K562 (cell line): Measurements from ENCODE around the gene DNA2. TPM values are rescaled to one million over a fixed set of nuclear protein-coding genes. Genes with fewer than 3 reads are reported as not detected.

Experiments used
- AFF1 ChIP-seq, 2 experiments: fragments of 450-650 bp; IDR thresholded peaks; 2 replicates each; pipeline ENCODE4 v1.6.1; 2018; ENCODE audit warnings: mild to moderate bottlenecking in 2 of 2, low read depth in 1 of 2; ENCODE audit not compliant: partially characterized antibody in 2 of 2
- CREB5 ChIP-seq: fragments of 250-450 bp; sonication (Bioruptor Pico); IDR thresholded peaks from 2 replicates; pipeline ENCODE4 v1.5.0; 2020; ENCODE audit warnings: mild to moderate bottlenecking
- GABPB2 ChIP-seq: fragments of 250-450 bp; sonication (Bioruptor Pico); conservative IDR thresholded peaks from 2 replicates; pipeline ENCODE4 v1.5.1; 2021; ENCODE audit warnings: mild to moderate bottlenecking
- MBD2 ChIP-seq: sonication (generic); IDR thresholded peaks from 2 replicates; pipeline ENCODE4 v1.6.1; 2016; ENCODE audit warnings: low read depth, borderline replicate concordance
- RFX7 ChIP-seq: fragments of 250-450 bp; sonication (Bioruptor Pico); IDR thresholded peaks from 2 replicates; pipeline ENCODE4 v1.5.1; 2021; ENCODE audit warnings: mild to moderate bottlenecking
- SP2 ChIP-seq: IDR thresholded peaks from 2 replicates; pipeline ENCODE4 v1.6.1; 2011; ENCODE audit warnings: mild to moderate bottlenecking, low read depth, low read length, moderate library complexity; ENCODE audit not compliant: poor library complexity, severe bottlenecking; ENCODE audit errors: extremely low read depth
- SRSF1 ChIP-seq: fragments of 200-400 bp; formaldehyde crosslinking; IDR thresholded peaks from 2 replicates; pipeline ENCODE4 v1.6.1; 2017; ENCODE audit warnings: mild to moderate bottlenecking, low read depth, low read length, moderate library complexity
- ZBTB17 ChIP-seq: fragments of 450-650 bp; formaldehyde crosslinking; IDR thresholded peaks from 2 replicates; pipeline ENCODE4 v1.4.0; 2020; ENCODE audit warnings: mild to moderate bottlenecking
- ZNF282 ChIP-seq: sonication (generic); formaldehyde crosslinking; IDR thresholded peaks from 2 replicates; pipeline ENCODE4 v1.8.1; 2023; ENCODE audit warnings: missing genetic modification reagents
- ZNF384 ChIP-seq: IDR thresholded peaks from 2 replicates; pipeline ENCODE4 v1.6.1; 2012; ENCODE audit warnings: low read depth, low read length, improper control_type of control experiment
- ZNF408 ChIP-seq: fragments of 250-450 bp; sonication (Bioruptor Pico); IDR thresholded peaks from 2 replicates; pipeline ENCODE4 v1.4.0; 2020; ENCODE audit warnings: low read depth, mild to moderate bottlenecking, moderate library complexity
- ZNF583 ChIP-seq: fragments of 250-450 bp; sonication (Bioruptor Pico); IDR thresholded peaks from 2 replicates; pipeline ENCODE4 v1.4.0; 2020
- ZNF592 ChIP-seq: fragments of 450-650 bp; IDR thresholded peaks from 2 replicates; pipeline ENCODE4 v1.6.1; 2017; ENCODE audit warnings: antibody characterized with exemption, mild to moderate bottlenecking
- polyA plus RNA-seq, 8 experiments: library from polyadenylated mRNA; depleted of rRNA in 4 of 8; stranded (reverse) in 5 of 8; unstranded in 3 of 8; fragments of >200 nt; fragmentation: Nextera tagmentation in 2 of 8; fragmentation: Illumina TruSeq in 1 of 8; extraction: Ambion mirVana in 2 of 8; extraction: Trizol in 1 of 8; gene quantifications; 2 replicates each; pipeline versions ENCODE4 v1.2.1 to v1.2.3, GENCODE V29; 2011 to 2014; ENCODE audit warnings: inconsistent platforms in 1 of 8, missing spikeins in 1 of 8
- total RNA-seq, 7 experiments: library from RNA; depleted of rRNA in 6 of 7; stranded (reverse); fragments of >200 nt in 6 of 7; fragmentation: Illumina TruSeq in 2 of 7; extraction: Trizol in 2 of 7; gene quantifications; 2 replicates each; pipeline versions ENCODE4 v1.2.1 to v1.2.3, GENCODE V29; 2011 to 2021; ENCODE audit warnings: low replicate concordance in 1 of 7

The DNA2 gene
- total and polyA plus RNA-seq, 9 of the 15 experiments (the other 6 are each of a cell fraction or from before 2014, with no cell fraction given): 24.6 to 51.4 (median 40.8) TPM

- TF ChIP-seq MBD2 (0 out of 2 replicates have a peak, but pooled peaks have one; percentile 48), SP2 (peak; percentile 74), SRSF1 (0 out of 2 replicates have a peak, but pooled peaks have one; percentile 13), ZBTB17 (CRISPR knock-in tag) (peak; percentile 71; the same call in 1 of the 2 replicates), ZNF583 (CRISPR knock-in tag) (peak; percentile 76), ZNF592 (peak; percentile 80; the same call in 1 of the 2 replicates), ZNF282 (CRISPR knock-in tag) (no peak), RFX7 (no peak), GABPB2 (no peak), ZNF408 (CRISPR knock-in tag) (no peak), ZNF384 (peak; percentile 2; the same call in 1 of the 2 replicates), CREB5 (CRISPR knock-in tag) (no peak), AFF1 (IDR thresholded peaks at IDR 0.05; ENCODE audit: low read depth in 1 of 2, partially characterized antibody in 2 of 2) (no peak)
These were observed 64.8 kb downstream of the DNA2 start, which contains the start of gene RUFY2 (continued) for GRCh38 chr10:68406815-68407548.
